ENCODE measurements around the gene LRRC1. TPM values are rescaled to one million over a fixed set of nuclear protein-coding genes. Genes with fewer than 3 reads are reported as not detected.

LRRC1 gene
- total and polyA plus RNA-seq, 2 of the 13 experiments (the other 11 are each of a cell fraction or from before 2014, with no cell fraction given) = 15.6 to 27.7 TPM

GRCh38 chr6:53854843-53855567 lies 60.2 kb downstream of the LRRC1 start (continued):
- TF ChIP-seq ZNF275 (CRISPR knock-in tag; IDR thresholded peaks at IDR 0.05; ENCODE audit: borderline replicate concordance) (no peak), ZNF292 (CRISPR knock-in tag; IDR thresholded peaks at IDR 0.05; ENCODE audit: borderline replicate concordance, low read depth) (peak; percentile 38; the same call in 1 of the 2 replicates), GATAD2A (CRISPR knock-in tag; IDR thresholded peaks at IDR 0.05) (peak; percentile 90), TIGD3 (CRISPR knock-in tag; IDR thresholded peaks at IDR 0.05; ENCODE audit: borderline replicate concordance) (no peak), AKAP8 (CRISPR knock-in tag; IDR thresholded peaks at IDR 0.05) (no peak), ZNF263 (CRISPR knock-in tag; IDR thresholded peaks at IDR 0.05) (no peak), SOX5 (CRISPR knock-in tag; IDR thresholded peaks at IDR 0.05; ENCODE audit: borderline replicate concordance) (peak; percentile 93; the same call in 1 of the 2 replicates), ZNF562 (CRISPR knock-in tag; IDR thresholded peaks at IDR 0.05; ENCODE audit: borderline replicate concordance) (no peak), RFX5 (IDR thresholded peaks at IDR 0.05; ENCODE audit: low read depth, low read length) (no peak), PHF20 (CRISPR knock-in tag; IDR thresholded peaks at IDR 0.05) (no peak), ZNF883 (CRISPR knock-in tag; IDR thresholded peaks at IDR 0.05; ENCODE audit: not compliant biosample characterization) (no peak), GABPA (IDR thresholded peaks at IDR 0.05; ENCODE audit: low read depth, low read length) (no peak), GABPA (CRISPR knock-in tag; IDR thresholded peaks at IDR 0.05; ENCODE audit: low read depth) (peak; percentile 58), ZNF496 (CRISPR knock-in tag; IDR thresholded peaks at IDR 0.05; ENCODE audit: insufficient replicate concordance) (no peak), ZKSCAN1 (IDR thresholded peaks at IDR 0.05; ENCODE audit: low read length) (no peak), NFYC (CRISPR knock-in tag; IDR thresholded peaks at IDR 0.05) (no peak; the same call in 1 of the 2 replicates), ZNF251 (CRISPR knock-in tag; IDR thresholded peaks at IDR 0.05) (no peak), SMAD3 (CRISPR knock-in tag; IDR thresholded peaks at IDR 0.05) (no peak), CHCHD3 (CRISPR knock-in tag; IDR thresholded peaks at IDR 0.05) (no peak), ZGPAT (CRISPR knock-in tag; IDR thresholded peaks at IDR 0.05) (peak; percentile 80), ARID4A (CRISPR knock-in tag; IDR thresholded peaks at IDR 0.05; ENCODE audit: borderline replicate concordance) (no peak), ZSCAN21 (CRISPR knock-in tag; IDR thresholded peaks at IDR 0.05; ENCODE audit: borderline replicate concordance) (peak; percentile 67)

All from HepG2 (cell line).